ENCODE measurements around the gene PPP1R14D.

DNA sequence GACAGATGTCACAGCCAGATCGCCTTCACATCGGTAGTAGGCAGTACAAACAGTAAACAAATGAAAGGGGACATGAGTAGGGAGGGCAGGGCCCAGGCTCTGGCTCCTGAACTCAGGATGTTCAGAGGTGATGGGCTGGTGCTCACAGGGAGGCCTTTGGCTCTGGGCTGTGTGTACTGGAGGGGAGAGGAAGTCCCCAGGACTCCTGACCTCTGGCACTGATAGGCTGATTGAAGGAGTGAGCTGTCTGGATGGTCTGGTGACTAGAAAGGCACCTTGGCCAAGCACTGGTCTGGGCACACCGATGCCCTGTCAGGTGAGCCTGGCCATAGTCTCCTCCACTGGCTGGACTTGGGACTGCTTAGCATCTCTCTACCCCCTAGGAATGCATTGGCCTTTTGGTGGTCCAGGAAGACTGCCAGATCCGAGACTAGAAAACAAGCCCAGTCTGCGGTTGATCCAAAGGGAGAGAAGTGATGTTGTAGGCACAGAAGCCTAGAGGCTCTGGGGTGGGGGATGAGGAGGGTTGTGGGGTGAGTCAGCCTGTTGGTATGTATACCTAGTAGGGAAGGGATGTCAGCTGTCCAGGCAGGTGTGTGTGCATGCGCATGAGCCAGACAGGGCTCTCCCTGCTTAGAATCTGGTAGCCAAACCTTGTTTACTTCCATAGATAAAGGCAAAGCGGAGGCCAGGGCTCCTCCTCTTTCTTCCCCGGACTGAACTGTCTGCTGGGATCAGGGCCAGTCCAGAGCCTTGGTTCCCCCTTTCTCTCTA lies 17.2 kb upstream of the PPP1R14D start:
- no peak for TF ChIP-seq POLR2A (IDR thresholded peaks at IDR 0.05; ENCODE audit: low read depth)
- TF ChIP-seq, protein P1, sequence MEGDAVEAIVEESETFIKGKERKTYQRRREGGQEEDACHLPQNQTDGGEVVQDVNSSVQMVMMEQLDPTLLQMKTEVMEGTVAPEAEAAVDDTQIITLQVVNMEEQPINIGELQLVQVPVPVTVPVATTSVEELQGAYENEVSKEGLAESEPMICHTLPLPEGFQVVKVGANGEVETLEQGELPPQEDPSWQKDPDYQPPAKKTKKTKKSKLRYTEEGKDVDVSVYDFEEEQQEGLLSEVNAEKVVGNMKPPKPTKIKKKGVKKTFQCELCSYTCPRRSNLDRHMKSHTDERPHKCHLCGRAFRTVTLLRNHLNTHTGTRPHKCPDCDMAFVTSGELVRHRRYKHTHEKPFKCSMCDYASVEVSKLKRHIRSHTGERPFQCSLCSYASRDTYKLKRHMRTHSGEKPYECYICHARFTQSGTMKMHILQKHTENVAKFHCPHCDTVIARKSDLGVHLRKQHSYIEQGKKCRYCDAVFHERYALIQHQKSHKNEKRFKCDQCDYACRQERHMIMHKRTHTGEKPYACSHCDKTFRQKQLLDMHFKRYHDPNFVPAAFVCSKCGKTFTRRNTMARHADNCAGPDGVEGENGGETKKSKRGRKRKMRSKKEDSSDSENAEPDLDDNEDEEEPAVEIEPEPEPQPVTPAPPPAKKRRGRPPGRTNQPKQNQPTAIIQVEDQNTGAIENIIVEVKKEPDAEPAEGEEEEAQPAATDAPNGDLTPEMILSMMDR (IDR thresholded peaks at IDR 0.05): no peak
- TF ChIP-seq EP300 (IDR thresholded peaks at IDR 0.05): no peak
